Stimulated activated naive CD8-positive, alpha-beta T cell treated with anti-CD3 and anti-CD28 coated beads, Interleukin-15, amount 100 ng/mL, for 72 hours (primary cell): ENCODE measurements around the gene IFT88.

Experiments
- ATAC-seq: fragments of 150-1000 bp; cut with Tn5 transposase; 2 replicates; pipeline ENCODE4 v1.10.0; 2021; ENCODE audit warnings: mild to moderate bottlenecking, moderate library complexity
- DNase-seq, 2 donors: peaks; one replicate each; pipeline ENCODE4 v3.0.0; 2021 to 2022
- H3K27ac Mint-ChIP-seq, 2 donors: one replicate each; pipeline ENCODE4 v1.8.0; 2022; ENCODE audit warnings: mild to moderate bottlenecking in 2 of 2, mixed read lengths in 2 of 2, moderate library complexity in 2 of 2
- H3K27me3 Mint-ChIP-seq: one replicate; pipeline ENCODE4 v1.8.0; 2022; ENCODE audit warnings: mixed read lengths
- H3K4me1 Mint-ChIP-seq: one replicate; pipeline ENCODE4 v1.8.0; 2022; ENCODE audit warnings: mild to moderate bottlenecking, mixed read lengths
- H3K4me3 Mint-ChIP-seq, 2 donors: one replicate each; pipeline ENCODE4 v1.8.0; 2022; ENCODE audit warnings: mild to moderate bottlenecking in 2 of 2, mixed read lengths in 2 of 2, moderate library complexity in 1 of 2
- H3K9me3 Mint-ChIP-seq, 2 donors: one replicate each; pipeline ENCODE4 v1.8.0; 2022; ENCODE audit warnings: mixed read lengths in 2 of 2

IFT88 gene

GRCh38 chr13:20686167-20686566 is 119.2 kb downstream of the IFT88 start:
- Mint-ChIP-seq H3K4me3 (no peak overlapping the region), H3K27ac (no peak overlapping the region), H3K4me1 (no peaks in the 10 kb centered on the region), H3K27me3 (no peaks in the 10 kb centered on the region), H3K9me3 (no peaks in the 10 kb centered on the region)
- ATAC-seq (no peak), DNase-seq (no peak)

- H3K4me1 Mint-ChIP-seq, result no peaks in the 10 kb centered on the region
- DNase-seq (no peak), ATAC-seq (no peak)
- no peaks in the 10 kb centered on the region for H3K27me3 Mint-ChIP-seq
- no peak overlapping the region for H3K4me3 Mint-ChIP-seq
- H3K27ac Mint-ChIP-seq, result no peak overlapping the region
- no peaks in the 10 kb centered on the region for H3K9me3 Mint-ChIP-seq
These were observed 120.1 kb downstream of the IFT88 start for GRCh38 chr13:20686863-20687579.

DNA sequence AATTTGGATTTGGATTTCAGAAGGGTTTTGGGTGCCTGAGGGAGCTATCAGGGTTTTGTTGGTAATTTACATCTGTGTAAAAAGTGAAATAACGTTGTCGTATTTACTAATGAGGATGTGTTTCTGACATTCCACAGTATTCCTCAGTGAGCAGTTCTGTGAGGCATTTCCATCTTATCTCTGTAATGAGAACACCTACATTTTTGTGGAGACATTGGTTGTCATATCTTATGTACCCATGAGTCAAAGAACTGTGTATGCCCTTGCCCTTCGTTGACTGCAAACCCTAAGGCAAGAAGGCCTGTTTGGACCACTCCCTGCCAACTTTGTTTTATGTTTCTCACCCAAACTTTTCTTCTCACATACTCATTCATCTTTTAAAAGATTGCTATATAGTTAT is 122.3 kb downstream of the IFT88 start:
- Mint-ChIP-seq H3K27ac (no peak overlapping the region), H3K27me3 (no peaks in the 10 kb centered on the region), H3K9me3 (no peaks in the 10 kb centered on the region), H3K4me3 (no peak overlapping the region), H3K4me1 (no peaks in the 10 kb centered on the region)
- ATAC-seq, result no peak
- no peak for DNase-seq

GRCh38 chr13:20691616-20692015 is 124.7 kb downstream of the IFT88 start:
- ATAC-seq, result no peak

DNA sequence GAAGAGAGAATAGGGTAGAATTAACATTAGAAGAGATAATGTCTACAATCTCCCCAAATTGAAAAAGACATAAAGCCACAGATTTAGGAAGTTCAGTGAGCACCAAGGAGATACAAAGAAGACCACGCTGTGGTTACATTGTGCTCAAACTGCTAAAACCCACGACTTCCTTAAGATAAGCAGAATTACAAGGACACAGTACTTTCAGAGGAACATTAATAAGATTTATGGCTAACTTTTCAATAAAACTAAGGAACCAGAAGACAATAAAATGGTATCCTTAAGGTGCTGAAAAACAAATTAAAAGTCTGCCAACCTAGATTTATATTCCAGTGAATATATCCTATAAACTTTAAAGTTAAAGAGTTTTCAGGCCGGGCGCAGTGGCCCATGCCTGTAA is 129.1 kb downstream of the IFT88 start:
- H3K4me1 Mint-ChIP-seq, result no peaks in the 10 kb centered on the region
- H3K27ac Mint-ChIP-seq, result no peak overlapping the region
- no peak for DNase-seq
- H3K27me3 Mint-ChIP-seq, result peaks cover 25% of the 10 kb centered on the region
- H3K4me3 Mint-ChIP-seq, result no peak overlapping the region
- H3K9me3 Mint-ChIP-seq, result no peaks in the 10 kb centered on the region
- ATAC-seq, result no peak

More at GRCh38 chr13:20691616-20692015, 124.7 kb downstream of the IFT88 start:
- no peaks in the 10 kb centered on the region for H3K9me3 Mint-ChIP-seq
- no peak overlapping the region for H3K27ac Mint-ChIP-seq
- no peaks in the 10 kb centered on the region for H3K4me1 Mint-ChIP-seq
- H3K27me3 Mint-ChIP-seq, result peaks cover 11% of the 10 kb centered on the region
- H3K4me3 Mint-ChIP-seq, result no peak overlapping the region
- DNase-seq, result no peak

DNA sequence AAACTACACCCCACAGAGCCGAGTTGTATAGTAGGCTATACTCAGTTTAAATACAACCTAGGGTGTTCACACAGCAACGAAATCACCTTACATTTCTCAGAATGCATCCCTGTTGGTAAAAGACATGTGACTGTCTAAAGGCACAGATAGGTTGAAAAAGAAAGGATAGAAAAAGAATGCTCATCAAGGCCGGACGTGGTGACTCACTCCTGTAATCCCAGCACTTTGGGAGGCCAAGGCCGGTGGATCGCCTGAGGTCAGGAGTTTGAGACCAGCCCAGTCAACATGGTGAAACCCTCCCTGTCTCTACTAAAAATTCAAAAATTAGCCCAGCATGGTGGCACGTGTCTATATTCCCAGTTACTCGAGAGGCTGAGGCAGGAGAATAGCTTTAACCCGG is 132.8 kb downstream of the IFT88 start:
- Mint-ChIP-seq H3K27me3 (peaks cover 25% of the 10 kb centered on the region), H3K27ac (no peak overlapping the region), H3K9me3 (no peaks in the 10 kb centered on the region), H3K4me3 (no peak overlapping the region), H3K4me1 (peaks cover 11% of the 10 kb centered on the region)
- ATAC-seq, result no peak
- no peak for DNase-seq

GRCh38 chr13:20700288-20700687 is 133.3 kb downstream of the IFT88 start:
- peaks cover 11% of the 10 kb centered on the region for H3K4me1 Mint-ChIP-seq
- H3K27ac Mint-ChIP-seq, result no peak overlapping the region
- no peaks in the 10 kb centered on the region for H3K9me3 Mint-ChIP-seq
- no peak for DNase-seq
- H3K27me3 Mint-ChIP-seq, result peaks cover 23% of the 10 kb centered on the region
- H3K4me3 Mint-ChIP-seq, result no peak overlapping the region
- no peak for ATAC-seq

GRCh38 chr13:20701461-20701860 is 134.5 kb downstream of the IFT88 start:
- Mint-ChIP-seq H3K4me3 (no peak overlapping the region), H3K27ac (no peak overlapping the region), H3K9me3 (no peaks in the 10 kb centered on the region), H3K4me1 (peaks cover 11% of the 10 kb centered on the region), H3K27me3 (peaks cover 14% of the 10 kb centered on the region)
- ATAC-seq, result no peak
- DNase-seq, result no peak

- DNase-seq (no peak), ATAC-seq (no peak)
- Mint-ChIP-seq H3K27ac (peak overlapping the region; percentile 94), H3K4me1 (peaks cover 11% of the 10 kb centered on the region), H3K9me3 (no peaks in the 10 kb centered on the region), H3K27me3 (peaks cover 14% of the 10 kb centered on the region), H3K4me3 (peak overlapping the region; percentile 95 to 97)
These were observed 135.6 kb downstream of the IFT88 start for GRCh38 chr13:20702530-20702914.

GRCh38 chr13:20702915-20703779 is 136.2 kb downstream of the IFT88 start, which contains the start of gene IL17D:
Gene IL17D, plus strand, starts transcription at chr13:20703699. Its CDS starts 303 bp downstream, at chr13:20704002.
- Mint-ChIP-seq H3K27me3 (peaks cover 14% of the 10 kb centered on the region), H3K27ac (peak within 1 kb of the TSS; percentile 94), H3K9me3 (no peaks in the 10 kb centered on the region), H3K4me3 (peak within 1 kb of the TSS; percentile 95 to 97), H3K4me1 (peaks cover 11% of the 10 kb centered on the region)
- ATAC-seq (peak; percentile 53), DNase-seq (peak; percentile 43 to 60)

DNA sequence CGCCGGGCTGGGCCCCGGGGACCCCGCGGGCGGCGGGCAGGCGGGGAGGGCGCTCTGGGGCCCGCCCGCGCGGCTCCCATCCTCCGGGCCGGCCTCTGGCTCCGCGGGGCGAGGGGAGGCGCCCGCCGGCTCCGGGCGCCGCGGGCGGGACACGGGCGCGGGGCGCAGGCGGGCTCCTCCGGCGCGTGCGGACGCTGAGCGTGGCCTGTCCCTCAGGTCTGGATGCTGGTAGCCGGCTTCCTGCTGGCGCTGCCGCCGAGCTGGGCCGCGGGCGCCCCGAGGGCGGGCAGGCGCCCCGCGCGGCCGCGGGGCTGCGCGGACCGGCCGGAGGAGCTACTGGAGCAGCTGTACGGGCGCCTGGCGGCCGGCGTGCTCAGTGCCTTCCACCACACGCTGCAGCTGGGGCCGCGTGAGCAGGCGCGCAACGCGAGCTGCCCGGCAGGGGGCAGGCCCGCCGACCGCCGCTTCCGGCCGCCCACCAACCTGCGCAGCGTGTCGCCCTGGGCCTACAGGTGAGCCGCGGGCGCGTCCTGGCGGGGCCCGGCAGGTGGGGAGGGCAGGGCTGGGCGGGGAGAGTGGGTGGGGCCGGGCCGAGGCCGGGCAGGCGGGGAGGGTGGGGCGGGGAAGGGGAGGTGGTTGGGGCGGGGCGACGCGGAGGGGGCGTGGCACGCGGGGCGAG is 137.0 kb downstream of the IFT88 start:
- Mint-ChIP-seq H3K4me1 (peaks cover 11% of the 10 kb centered on the region), H3K9me3 (no peaks in the 10 kb centered on the region)

GRCh38 chr13:20704459-20705069 is 137.6 kb downstream of the IFT88 start:
- DNase-seq (no peak), ATAC-seq (peak; percentile 3)
- Mint-ChIP-seq H3K27me3 (peaks cover 14% of the 10 kb centered on the region), H3K4me3 (peak overlapping the region; percentile 65 to 71), H3K27ac (peak overlapping the region; percentile 35 to 70), H3K4me1 (peaks cover 11% of the 10 kb centered on the region), H3K9me3 (no peaks in the 10 kb centered on the region)

More for the DNA sequence above, 137.0 kb downstream of the IFT88 start:
- Mint-ChIP-seq H3K27ac (no peak overlapping the region), H3K27me3 (peaks cover 14% of the 10 kb centered on the region), H3K4me3 (peak overlapping the region in 1 of 2 donors; percentile 71)
- DNase-seq, result peak; percentile 84 to 87
- peak; percentile 92 for ATAC-seq

GRCh38 chr13:20706661-20707060 is 139.7 kb downstream of the IFT88 start:
- Mint-ChIP-seq H3K27me3 (peaks cover 9% of the 10 kb centered on the region), H3K9me3 (no peaks in the 10 kb centered on the region), H3K4me3 (no peak overlapping the region), H3K4me1 (peaks cover 11% of the 10 kb centered on the region), H3K27ac (no peak overlapping the region)
- ATAC-seq, result no peak
- DNase-seq, result no peak

GRCh38 chr13:20708216-20708615 is 141.3 kb downstream of the IFT88 start:
- Mint-ChIP-seq H3K4me3 (no peak overlapping the region), H3K27me3 (peaks cover 24% of the 10 kb centered on the region), H3K4me1 (peaks cover 11% of the 10 kb centered on the region), H3K9me3 (no peaks in the 10 kb centered on the region), H3K27ac (no peak overlapping the region)
- DNase-seq (no peak), ATAC-seq (no peak)

DNA sequence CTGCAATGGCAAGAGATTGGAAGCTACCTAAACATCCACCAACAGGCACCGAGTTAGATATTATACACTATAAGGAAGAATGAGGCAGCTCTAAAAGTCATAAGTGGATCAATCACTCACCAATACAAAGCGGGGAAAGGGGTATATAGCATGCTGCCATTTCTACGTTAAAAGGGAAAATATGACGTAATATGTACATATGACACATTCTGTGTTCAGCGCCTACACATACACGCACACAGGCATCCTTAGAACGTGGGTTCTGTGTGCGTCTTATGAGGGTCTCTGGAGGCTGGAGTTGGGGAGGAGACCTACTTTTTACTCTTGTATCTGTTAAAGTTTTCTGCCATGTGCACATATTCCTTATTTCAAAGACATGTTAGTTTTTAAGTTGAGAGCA is 142.4 kb downstream of the IFT88 start:
- ATAC-seq (no peak), DNase-seq (no peak)
- Mint-ChIP-seq H3K27me3 (peaks cover 36% of the 10 kb centered on the region), H3K4me3 (no peak overlapping the region), H3K4me1 (peaks cover 14% of the 10 kb centered on the region), H3K9me3 (no peaks in the 10 kb centered on the region), H3K27ac (no peak overlapping the region)
